ENCODE measurements around the gene NOTCH1.
A peak's percentile ranks its signal among the peaks of the same experiment; 100 is the strongest.

NOTCH1 gene

DNA sequence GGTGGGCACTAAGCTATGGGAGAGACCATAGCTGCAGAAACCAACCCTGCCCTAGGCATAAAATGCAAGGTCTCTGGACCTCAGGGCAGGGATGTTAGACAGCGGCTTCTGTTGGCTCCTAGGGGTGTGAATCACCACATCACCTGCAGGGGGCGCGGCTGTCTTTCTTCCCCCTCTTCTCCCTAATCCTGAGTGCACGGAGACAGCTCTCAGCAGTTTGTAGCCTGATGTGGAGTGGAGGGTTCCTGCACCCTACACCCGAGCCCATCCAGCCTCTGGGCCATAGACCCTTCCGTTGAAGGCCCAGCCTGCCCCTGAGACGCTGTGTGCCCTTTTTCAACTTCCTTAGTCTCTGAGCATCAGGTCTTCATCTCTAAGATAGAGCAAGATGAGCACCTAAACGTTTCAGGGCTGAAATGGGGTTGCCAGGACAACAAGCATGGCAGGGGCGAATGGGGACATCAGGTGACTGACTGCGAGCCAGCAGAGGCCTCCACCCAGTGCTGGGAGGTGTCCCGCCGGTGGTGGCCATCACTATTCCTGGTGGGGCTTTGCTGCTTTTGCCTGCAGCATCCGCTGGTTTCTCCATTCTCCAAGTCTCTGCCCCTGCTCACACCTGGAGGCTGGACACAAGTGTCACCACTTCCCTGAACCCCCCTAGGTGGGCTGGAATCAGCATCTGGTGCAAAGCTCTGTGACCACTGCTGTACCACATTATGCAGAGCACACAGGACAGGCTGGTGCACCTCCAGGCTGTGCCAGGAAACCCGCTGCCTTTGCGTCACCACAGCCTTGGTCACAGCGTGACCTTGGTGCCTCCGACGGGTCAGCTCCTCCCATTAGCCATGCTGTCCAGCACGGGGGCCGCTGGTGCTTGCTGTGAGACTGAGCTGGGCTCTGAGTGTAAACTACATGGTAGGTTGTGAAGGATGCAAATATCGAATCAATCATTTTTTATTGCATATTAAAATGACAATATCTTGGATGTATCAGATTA lies 60.5 kb downstream of the NOTCH1 start:
- peak; percentile 82 for DNase-seq (ENCODE audit: low read depth)

DNA sequence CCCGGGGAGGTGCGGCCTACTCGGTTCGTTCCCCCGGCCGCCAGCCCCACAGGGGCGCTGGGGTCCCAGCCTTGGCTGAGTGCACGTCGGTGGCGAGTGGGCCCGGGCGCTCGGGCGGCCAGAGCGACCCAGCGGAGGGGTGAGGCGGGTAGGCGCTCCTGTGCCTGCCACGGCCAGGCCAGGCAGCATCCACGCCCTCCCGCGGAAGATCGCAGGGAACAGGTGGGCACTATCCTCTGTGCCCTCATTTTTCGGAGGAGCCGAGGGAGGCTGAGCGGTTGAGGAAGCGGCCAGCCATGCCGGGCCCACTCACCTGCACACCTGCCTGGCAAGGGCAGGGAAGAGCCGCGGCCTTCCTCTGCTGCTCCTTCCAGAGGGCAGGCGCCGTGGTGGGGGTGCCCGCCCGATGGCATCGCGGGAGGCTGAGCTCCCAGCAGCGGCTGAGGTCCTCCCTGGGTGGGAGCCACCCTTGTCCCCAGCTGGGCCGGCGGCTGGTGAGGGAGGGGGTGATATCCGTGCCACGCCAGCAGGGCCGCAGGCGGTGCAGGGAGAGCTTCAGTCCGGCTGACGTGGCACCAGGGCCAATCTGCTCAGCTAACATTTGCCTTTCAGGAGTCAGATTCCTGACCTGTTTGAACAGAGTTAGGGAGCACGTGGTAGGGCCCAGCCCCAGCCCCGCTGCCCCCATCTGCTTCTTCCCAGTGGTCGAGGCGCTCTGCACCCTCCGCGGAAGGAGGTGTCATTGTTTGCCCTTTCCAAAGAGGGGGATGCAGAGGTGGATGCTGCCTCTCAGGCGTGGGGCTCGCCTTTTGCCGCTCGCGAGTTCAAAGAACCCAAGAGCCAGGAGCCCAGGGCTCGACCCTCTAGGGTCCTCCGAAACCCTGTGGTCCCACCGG lies 61.4 kb downstream of the NOTCH1 start:
- peak; percentile 54 for DNase-seq (ENCODE audit: low read depth)

DNA sequence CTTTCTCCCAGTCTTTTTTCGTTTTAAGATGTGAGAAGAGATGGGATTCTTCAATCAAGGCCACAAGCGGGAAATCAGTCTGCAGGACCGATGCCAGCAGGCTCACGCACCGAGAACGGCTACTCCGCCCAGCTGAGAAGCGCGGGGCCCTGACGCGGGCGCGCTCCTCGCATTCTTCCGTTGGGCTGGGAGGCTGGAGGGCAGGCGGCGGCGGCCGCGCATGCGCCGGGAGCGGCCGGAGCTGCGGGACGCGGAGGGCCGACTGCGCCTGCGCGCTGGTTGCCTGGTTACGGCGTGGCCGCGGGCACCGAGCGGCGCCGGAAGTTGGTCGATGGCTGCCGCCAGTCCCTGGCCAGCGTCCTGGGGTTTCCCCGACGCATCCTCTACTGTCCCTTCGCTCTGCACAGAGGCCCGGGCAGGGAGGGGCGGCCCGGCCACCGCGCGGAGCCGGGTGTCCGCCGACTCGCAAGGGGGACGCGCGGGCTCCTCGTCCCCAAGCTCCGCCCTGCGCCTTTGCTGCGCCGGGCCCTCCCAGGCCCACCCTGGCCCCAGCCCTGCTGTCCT lies 62.2 kb downstream of the NOTCH1 start:
- DNase-seq (ENCODE audit: low read depth): peak; percentile 89

DNA sequence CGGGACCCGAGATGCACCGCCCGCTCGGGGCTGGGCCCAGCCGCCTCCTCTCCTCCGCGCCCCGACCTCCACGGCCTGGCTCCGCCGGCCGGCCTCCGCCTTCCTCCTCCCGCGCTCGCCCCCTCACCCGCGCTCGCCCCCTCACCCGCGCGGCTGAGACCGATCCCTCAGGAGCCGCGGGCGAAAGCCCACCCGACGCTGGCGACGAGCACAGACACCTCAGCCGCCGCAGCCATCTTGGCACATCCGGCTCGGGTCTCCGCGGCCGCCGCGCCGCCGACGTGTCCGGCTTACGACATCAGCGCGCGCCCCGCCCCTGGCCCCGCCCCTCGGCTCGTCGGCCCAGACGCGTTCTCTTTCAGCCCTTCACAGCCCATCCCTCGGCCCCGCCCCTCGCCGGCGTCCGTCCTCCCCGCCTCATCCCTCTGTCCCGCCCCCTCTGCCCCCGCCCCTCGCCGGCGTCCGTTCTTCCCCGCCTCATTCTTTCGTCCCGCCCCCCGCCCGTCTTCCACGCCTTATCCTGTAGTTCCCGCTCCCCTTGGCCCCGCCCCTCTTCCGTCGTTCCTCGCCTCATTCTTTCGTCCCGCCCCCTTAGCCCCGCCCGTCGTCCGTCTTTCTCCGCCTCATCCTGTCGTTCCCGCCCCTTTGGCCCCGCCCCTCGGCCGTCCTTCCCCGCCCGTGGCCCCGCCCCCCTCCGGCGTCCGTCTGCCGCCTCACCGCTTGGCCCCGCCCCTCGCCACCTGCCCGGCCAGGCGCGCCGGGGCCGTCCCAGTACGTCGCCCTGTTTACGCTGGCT lies 62.9 kb downstream of the NOTCH1 start, which contains the start of gene SEC16A:
SEC16A (minus strand) TSS at position 248 of the 796 bp plus-strand sequence. CDS start 5,425 bp downstream, outside the sequence.
- DNase-seq (ENCODE audit: low read depth): peak; percentile 98

DNA sequence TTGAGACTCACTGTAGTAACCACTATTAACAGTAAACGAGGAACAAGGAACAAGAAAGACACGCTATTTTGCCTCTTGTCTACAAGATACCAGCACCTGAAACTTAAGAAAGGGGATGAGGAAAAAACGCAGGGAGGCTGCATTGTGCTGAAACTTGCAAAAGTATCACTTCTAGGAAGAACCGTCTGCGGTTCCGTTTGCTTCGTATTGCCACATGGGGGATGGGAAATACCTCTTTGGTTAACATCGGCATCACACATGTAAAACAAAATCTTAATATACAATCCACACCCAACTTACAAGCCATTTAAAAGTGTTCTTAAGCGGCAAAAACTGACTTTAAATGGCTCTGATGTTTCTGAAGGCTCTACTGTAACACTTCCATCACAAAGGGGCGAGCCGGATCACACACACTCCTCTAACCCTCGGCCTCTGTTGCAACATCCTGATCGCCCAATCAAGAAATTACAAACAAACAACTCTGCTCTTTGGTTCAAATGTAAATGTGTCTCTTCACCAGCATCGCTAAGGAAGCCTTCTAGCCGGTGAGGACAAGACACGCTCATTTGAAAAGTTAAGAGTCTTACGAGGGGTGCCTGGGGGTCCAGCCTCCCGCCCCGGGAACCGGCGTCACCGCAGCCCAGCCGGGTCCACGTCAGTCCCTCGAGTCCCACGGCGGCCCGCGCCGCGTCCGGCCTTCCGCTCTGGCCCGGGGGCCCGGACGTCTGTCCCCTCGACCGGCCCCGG lies 63.6 kb downstream of the NOTCH1 start:
- peak; percentile 49 for DNase-seq (ENCODE audit: low read depth)

DNA sequence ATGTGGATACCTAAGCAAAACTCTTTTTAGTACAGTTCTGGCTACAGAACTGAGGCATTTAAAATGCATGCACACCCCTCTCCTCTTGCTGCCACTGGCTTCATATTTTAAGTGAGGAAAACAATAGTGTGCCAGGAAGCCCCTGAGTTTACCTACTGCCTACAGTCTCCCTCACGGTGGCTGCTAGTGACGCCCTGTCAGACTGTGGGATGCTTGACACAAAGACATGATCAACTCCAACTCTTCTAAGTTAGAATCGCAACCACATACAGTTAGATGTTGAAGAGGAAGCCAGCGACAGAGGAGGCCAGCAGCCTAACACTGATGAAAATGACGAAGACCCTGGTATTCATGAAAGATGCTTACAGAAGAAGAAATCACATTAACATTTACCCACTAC lies 64.3 kb downstream of the NOTCH1 start:
- no peak for DNase-seq (ENCODE audit: low read depth)

DNA sequence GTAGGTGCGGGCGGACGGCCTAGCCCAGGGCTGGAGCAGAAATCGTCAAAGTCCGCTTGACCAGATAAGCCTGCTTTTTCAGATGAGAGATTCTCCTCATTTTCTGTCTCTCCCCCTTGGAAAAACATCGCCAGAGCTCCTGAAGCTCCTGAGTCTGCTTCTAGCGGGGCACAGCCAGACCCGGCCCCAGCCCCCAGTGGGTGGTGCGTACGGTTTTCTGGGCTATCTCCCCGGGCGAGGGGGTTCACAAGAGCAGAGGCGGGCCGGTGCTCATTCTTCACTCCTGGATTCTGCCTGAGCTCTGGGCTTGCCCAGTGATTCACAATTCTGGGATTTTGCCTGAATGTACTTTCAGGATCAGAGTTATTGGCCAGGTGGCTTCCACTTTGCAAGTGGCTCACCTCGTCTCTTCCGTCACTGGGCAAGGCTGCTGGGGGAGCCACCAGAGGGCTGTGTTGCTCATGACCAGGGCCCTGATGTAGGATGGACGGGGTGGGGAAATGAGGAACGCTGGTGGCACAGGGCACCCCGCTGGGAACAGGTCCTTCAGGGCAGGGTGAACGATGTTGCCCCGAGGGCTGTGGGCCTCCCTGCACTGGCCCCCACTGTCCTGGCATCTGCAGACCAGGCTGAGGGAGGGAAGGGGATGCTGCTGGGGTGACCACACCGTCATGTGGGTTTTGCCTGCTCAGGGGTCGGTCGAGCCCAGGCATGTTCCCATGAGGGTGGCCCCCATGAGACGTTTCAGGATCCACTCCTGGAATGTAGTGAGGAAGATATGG lies 69.3 kb downstream of the NOTCH1 start:
- no peak for DNase-seq (ENCODE audit: low read depth)

DNA sequence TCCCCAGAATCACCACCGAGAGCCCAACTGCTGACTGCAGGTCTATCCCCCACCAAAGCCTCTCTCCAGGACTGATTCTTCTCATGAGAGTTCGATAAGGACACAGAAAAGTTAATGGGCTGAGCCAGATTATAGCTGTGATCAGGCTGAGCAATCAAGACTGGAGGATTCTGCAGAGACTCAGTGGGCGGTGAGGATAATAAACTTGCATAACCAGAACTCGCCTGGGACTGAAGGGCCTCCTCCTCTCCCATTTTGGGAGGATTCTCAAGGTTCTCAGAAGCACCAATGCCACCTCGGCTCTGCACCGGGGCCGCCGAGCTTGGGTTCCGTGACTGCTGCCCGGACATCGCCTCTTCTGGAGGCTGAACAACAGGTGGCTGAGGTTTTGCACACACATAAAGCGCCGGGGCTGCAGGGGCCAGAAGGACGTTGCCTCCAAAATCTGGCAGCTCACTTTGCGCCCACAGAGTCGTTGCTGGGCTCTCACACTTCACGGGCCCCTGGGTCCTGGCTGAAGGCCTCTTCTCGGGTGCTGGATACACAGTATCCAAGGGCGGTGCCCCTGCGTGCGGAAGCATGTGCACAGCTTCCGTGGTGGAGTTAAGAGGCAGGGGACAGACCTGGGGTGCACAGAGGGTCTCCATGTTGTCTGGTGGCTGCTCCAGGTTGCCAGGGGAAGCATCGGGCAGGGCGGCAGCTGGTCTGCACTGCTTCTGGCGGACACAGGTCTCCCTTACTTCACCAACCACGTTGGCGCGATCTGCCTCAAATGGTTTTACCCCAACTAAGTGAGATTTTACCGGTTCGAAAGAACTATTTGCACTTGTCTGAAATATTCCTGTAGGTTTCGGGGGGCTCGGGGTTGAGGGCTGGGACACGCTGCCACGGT lies 70.6 kb downstream of the NOTCH1 start:
- DNase-seq (ENCODE audit: low read depth): no peak

DNA sequence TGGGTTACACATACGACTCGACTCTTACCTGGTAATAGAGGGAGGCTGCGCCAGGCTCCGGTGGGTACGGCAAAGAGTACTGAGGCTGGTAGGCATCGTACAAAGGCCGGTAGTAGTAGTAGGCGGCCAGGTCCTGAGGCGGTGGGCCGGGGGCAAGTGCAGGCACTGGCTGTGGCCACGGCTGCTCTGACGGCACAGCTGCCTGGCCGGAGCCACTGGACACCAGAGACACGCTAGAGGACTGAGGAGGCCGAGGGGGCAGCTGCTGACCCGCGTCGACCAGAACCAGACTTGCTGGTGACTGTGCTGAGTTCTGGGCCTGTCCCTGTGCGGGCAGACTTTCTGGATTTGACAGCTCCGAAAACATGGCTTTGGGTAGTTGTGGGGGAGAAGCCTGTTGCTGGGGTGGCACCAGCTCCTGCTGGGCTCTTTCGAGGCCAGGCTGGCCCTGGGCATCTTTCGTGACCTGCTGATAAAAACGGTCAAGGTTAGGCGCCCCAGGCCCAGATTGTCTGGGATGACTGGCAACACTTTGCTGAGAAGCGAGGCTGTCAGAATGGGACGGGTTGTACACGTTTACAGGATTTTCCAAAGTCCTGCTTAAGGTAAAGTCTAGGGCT lies 71.7 kb downstream of the NOTCH1 start:
- DNase-seq (ENCODE audit: low read depth): no peak

DNA sequence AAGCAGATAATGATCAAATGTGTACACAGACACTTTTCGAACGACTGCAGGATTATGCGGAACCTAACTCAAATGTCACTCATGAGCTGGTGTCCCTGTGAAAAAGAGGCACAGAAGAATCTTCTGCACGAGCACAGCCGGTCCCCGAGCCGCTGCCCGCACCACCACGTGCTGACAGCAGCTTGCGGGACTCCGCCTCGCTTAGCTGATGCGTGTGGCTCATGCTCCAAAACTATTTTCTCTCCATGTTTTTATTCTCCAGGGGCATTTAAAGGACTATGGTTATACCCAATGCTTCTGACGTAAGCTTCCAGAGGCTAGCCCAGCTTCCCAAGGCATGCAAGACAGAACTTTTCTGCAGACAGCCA lies 72.5 kb downstream of the NOTCH1 start:
- no peak for DNase-seq (ENCODE audit: low read depth)

DNA sequence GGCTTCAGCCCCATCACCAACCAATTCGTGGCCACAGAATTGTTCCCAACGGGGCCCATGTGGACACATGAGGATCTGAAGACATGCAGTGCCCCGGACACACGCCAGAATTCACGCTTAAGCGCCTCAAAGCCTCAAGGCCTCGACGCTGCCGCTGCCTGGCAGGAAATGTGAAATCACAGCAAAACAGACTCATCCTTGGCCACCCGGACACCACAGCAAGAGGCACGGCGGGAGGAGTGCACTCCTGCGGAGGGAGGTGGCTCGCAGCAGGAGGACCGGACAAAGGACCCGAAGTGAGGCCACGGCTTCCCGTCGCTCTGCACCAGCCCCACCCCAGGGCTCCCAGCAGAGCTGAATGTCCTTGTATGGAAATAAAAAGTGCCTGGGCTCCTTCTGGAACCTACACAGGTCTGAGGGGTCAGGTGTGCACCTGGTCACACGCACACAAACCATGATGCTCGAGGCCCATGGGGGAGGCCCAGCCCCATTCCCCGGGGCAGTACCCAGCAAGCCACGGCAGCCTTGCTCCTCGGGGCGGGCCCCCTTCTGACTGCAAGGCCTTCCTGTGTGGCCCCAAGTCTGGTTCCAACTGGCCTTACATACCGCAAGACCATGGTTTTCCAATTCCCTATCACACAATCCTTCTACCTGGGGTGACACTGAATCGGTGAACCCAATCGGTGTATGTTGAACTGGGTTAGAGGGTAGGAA lies 73.1 kb downstream of the NOTCH1 start:
- no peak for DNase-seq (ENCODE audit: low read depth)

DNA sequence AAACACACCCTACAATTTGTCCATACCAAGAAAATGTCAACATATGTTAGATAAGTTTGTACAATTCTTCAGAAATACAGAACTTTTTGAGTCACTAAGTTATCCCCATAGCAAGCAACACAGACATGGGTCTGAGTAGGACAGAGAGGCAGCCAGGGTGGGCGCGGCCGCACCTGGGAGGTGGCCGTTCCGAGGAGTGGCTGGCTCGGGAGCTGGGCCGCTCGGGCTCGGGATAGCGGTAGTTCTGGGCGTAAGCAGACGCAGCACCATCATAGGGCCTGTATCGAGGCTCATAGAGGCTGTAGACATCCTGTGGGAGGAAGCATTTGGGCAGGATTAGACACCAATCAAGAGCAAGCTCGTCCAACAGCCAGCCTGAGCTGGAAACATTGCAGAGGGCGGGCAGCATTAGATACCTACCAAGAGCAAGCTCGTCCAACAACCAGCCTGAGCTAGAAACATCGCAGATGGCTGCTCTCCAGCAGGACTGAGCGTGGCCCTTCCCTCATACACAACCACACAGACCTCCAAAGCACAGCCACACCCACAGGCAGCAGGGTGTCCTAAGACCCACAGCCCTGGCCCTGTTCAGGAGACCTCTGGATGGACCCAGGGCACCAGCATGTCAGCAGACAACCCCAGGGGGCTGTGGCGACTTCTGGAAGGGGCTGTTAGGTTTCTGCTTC lies 73.9 kb downstream of the NOTCH1 start:
- DNase-seq (ENCODE audit: low read depth): no peak

DNA sequence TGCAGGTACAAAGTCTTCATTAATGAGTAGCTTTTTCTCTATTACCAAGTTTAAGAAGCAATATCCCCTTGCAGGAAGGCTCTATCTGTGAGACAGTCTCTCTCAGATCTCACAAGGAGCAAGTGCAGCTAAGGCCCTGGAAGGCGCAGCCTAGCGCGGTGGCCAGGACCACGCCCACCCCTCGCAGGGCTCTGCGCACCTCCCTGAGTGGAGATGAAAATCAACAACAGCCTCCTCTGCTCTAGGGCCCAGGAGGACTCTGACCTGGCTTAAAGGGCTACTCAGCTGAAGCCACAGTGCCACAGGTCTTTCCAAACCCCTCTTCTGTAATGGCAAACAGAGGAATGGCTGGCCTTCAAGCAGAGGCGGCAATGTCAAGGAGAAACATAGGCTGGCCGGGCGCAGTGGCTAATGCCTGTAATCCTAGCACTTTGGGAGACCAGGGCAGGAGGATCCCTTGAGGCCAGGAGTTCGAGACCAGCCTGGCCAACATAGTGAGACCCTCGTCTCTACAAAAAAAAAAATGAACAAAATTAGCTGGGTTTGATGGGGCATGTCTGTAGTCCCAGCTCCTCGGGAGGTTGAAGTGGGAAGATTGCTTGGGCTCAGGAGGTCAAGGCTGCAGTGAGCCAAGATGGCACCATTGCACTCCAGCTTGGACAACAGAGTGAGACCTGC lies 74.9 kb downstream of the NOTCH1 start:
- DNase-seq (ENCODE audit: low read depth): no peak

DNA sequence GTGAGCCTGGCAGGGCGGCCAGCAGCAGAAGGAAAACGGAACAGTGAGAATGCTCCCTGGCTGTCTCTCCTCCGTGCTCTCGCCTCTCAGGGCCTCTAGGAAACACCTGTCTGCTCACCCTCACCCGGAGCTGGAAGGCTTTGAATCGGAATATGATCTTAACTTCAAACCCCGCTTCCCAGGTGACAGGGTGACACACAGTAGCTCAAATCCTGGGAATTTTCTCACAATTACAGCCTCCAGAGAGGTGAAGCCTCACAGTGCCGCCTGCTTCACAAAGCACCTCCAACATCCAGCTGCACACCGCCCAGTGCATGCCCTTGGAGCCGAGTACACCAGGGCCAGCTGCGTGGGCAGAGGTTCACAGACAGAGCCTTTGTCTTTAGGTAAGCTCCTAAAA lies 75.5 kb downstream of the NOTCH1 start:
- no peak for DNase-seq (ENCODE audit: low read depth)

DNA sequence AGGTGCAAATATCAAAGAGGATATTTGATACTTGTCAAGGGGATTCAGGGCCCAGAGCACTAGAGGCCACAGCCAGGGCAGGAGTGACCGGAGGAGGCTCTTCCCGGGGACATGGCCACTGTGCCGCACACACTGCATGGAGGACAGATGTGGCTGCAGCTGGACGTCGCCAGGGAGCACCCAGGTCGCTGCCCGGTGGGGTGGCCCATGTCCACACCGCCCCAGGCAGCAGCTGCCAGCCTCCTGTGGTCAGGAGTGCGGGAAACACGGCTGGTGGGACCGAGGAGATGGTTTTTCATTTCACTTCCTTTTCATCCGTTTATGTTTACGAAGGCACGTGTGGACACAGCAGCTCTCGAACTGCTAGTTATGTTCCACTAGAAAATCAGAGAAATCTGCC lies 78.1 kb downstream of the NOTCH1 start:
- DNase-seq (ENCODE audit: low read depth): no peak

DNA sequence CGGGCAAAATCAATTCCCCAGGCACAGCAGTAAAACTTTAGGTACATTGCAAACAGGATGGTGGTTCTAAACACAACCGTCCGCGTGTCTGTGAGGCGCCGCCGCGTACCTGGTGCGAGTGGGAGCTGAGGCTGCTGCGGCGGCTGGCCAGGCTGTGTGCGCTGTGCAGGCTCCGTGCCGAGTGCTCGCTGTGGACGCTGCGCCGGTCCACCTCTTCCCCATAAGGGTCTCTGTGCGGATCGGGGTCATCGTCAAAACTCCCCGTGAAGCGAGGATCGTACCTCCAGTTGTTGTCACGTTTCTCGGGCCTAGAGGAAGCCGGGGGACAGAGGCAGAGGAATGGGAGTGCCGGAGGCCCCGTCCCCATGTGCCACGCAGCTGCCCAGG lies 79.7 kb downstream of the NOTCH1 start:
- DNase-seq (ENCODE audit: low read depth): no peak
